Natural killer cell (primary cell): ENCODE data around the gene NT5M. TPM values are rescaled to one million over a fixed set of nuclear protein-coding genes. Genes with fewer than 3 reads are reported as not detected.

Experiments used
- ATAC-seq, 3 donors: fragments of 150-1000 bp in 2 of 3; fragments of 200-7000 bp in 1 of 3; cut with Tn5 transposase; 1 replicate in 1 of 3; 2 replicates in 2 of 3; pipeline ENCODE4 v1.10.0; 2021; ENCODE audit warnings: mild to moderate bottlenecking in 2 of 3, moderate library complexity in 2 of 3
- DNase-seq, 2 donors: peaks; one replicate each; pipeline versions ENCODE4 v3.0.0 to v3.0.0-alpha.2; 2013 to 2021; ENCODE audit warnings: mixed read lengths in 1 of 2
- H3K27ac ChIP-seq: one replicate; pipeline ENCODE4 v1.5.1; 2013; ENCODE audit warnings: mild to moderate bottlenecking, low read length
- H3K27me3 ChIP-seq: one replicate; pipeline ENCODE4 v1.6.1; 2013; ENCODE audit warnings: low read length; ENCODE audit not compliant: control insufficient read depth, insufficient read depth
- H3K36me3 ChIP-seq: one replicate; pipeline ENCODE4 v1.6.1; 2013; ENCODE audit warnings: low read length; ENCODE audit not compliant: control insufficient read depth, insufficient read depth
- H3K4me1 ChIP-seq: one replicate; pipeline ENCODE4 v1.6.1; 2013; ENCODE audit warnings: low read length; ENCODE audit not compliant: control insufficient read depth, insufficient read depth
- H3K4me3 ChIP-seq: one replicate; pipeline ENCODE4 v1.5.1; 2013; ENCODE audit warnings: low read length
- H3K9me3 ChIP-seq: one replicate; pipeline ENCODE4 v1.6.1; 2013; ENCODE audit warnings: low read length; ENCODE audit not compliant: control insufficient read depth, insufficient read depth
- H3K27ac Mint-ChIP-seq, 2 donors: one replicate each; pipeline ENCODE4 v1.8.0; 2022; ENCODE audit warnings: mild to moderate bottlenecking in 2 of 2, mixed read lengths in 2 of 2, moderate library complexity in 1 of 2
- H3K27me3 Mint-ChIP-seq, 2 donors: one replicate each; pipeline ENCODE4 v1.8.0; 2022; ENCODE audit warnings: low read depth in 2 of 2, mixed read lengths in 2 of 2
- H3K36me3 Mint-ChIP-seq: one replicate; pipeline ENCODE4 v1.8.0; 2022; ENCODE audit warnings: mixed read lengths
- H3K4me1 Mint-ChIP-seq, 2 donors: one replicate each; pipeline ENCODE4 v1.8.0; 2022; ENCODE audit warnings: mixed read lengths in 2 of 2
- H3K4me3 Mint-ChIP-seq: one replicate; pipeline ENCODE4 v1.8.0; 2022; ENCODE audit warnings: mild to moderate bottlenecking, moderate library complexity, mixed read lengths
- H3K9me3 Mint-ChIP-seq, 2 donors: one replicate each; pipeline ENCODE4 v1.8.0; 2022; ENCODE audit warnings: mixed read lengths in 2 of 2
- WGBS: methylation state at CpG from one replicate; pipeline ENCODE4 v1.1.7; 2013; ENCODE audit warnings: missing lambda C conversion rate; ENCODE audit not compliant: insufficient coverage; 5-methylcytosine and 5-hydroxymethylcytosine counted together
- intact Hi-C: fragments of 100-400 bp; cut with micrococcal nuclease; formaldehyde crosslinking; loops from one replicate; pipeline ENCODE4 v1.14.2; 2022
- total RNA-seq, 4 donors: library from RNA; stranded (reverse); fragments of 120-200 nt in 1 of 4; gene quantifications; one replicate each; pipeline versions ENCODE4 v1.2.3 to v1.2.4, GENCODE V29; 2013 to 2022
- TF ChIP-seq, protein P1 (sequence below): fragments of 200-600 bp; IDR thresholded peaks from one replicate; pipeline ENCODE4 v1.8.0; 2022; ENCODE audit warnings: antibody characterized with exemption

The NT5M gene
- total RNA-seq, 3 donors from 2014 or later (not counting 1 experiment from before 2014, with no cell fraction given) = 3.5 to 4.4 (median 4.1) TPM

DNA sequence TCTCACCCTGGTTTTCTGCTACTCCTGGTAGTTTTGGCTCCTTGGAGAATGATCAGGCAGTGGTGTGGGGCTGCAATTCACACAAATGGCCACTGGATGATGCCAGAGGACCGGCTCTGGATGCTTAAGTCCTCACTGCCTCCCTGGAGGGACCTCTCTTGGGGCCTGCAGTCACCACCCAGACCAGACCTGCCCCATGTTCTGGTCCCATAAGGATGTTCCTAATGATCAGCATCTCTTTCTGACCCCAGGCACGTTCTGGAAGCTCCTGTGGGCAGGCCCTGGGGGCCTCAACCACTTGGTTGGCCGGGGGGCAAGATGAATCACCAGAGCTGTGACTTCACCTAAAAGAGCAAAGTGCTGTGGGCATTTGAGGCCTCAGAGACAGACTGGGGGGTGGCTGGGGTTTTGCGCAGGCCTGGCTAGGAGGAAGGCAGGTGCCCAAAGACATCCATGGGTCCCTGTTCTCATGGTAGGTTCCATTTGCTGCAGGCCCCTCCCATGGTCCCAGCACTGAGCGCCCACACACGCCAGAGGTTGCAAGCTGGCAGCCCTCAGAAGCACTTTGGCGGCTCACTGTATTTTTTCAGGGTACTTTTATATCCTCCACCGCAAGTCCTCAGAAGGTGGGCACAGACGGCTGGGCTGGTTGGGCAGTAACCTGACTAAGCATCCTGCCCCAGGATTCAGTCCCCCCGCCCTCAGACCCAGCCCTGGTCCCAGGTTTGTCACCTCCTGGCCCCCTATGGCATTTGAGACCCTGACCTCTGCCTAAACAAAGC lies 53.2 kb downstream of the NT5M start:
- H3K4me1 ChIP-seq = peaks cover 11% of the 10 kb centered on the region
- Mint-ChIP-seq H3K27ac (no peak overlapping the region), H3K27me3 (no peaks in the 10 kb centered on the region), H3K9me3 (peaks cover 0 to 5% of the 10 kb centered on the region in 2 donors), H3K4me3 (no peak overlapping the region), H3K36me3 (no peaks in the 10 kb centered on the region), H3K4me1 (no peaks in the 10 kb centered on the region)
- H3K27ac ChIP-seq = no peak overlapping the region
- WGBS = 54% methylated on average over 10 of the region's 10 CpGs
- ATAC-seq = peak; percentile 73 to 88 (median 85)
- no peak overlapping the region for H3K4me3 ChIP-seq
- intact Hi-C loops = loop anchor here (1.0 to 5.0 kb wide), 2 partner anchors 84 to 211 kb away; no protein-coding TSS in a partner anchor
- H3K27me3 ChIP-seq = no peaks in the 10 kb centered on the region
- TF ChIP-seq, protein P1, sequence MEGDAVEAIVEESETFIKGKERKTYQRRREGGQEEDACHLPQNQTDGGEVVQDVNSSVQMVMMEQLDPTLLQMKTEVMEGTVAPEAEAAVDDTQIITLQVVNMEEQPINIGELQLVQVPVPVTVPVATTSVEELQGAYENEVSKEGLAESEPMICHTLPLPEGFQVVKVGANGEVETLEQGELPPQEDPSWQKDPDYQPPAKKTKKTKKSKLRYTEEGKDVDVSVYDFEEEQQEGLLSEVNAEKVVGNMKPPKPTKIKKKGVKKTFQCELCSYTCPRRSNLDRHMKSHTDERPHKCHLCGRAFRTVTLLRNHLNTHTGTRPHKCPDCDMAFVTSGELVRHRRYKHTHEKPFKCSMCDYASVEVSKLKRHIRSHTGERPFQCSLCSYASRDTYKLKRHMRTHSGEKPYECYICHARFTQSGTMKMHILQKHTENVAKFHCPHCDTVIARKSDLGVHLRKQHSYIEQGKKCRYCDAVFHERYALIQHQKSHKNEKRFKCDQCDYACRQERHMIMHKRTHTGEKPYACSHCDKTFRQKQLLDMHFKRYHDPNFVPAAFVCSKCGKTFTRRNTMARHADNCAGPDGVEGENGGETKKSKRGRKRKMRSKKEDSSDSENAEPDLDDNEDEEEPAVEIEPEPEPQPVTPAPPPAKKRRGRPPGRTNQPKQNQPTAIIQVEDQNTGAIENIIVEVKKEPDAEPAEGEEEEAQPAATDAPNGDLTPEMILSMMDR = peak; percentile 89
- H3K36me3 ChIP-seq = no peaks in the 10 kb centered on the region
- H3K9me3 ChIP-seq = no peaks in the 10 kb centered on the region
- peak; percentile 61 to 86 for DNase-seq

DNA sequence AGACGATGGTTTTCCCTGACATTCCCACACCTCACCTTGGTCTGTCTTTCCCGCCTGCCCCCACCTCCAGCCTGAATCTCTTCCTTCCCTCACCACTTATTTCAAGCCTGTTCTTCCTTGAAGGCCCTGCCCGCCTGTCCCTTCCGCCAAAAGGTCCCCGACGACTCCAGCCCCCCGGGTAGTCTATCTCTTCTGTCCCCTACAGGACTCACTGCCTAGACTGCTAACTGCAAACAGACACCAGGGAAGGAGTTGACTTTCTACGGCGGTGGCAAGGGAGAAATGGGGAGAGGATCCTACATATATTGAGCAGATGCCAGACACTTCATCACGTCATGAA lies 53.7 kb downstream of the NT5M start:
- intact Hi-C loops = loop anchor here (1.0 to 5.0 kb wide), 2 partner anchors 83 to 210 kb away; no protein-coding TSS in a partner anchor
- H3K36me3 Mint-ChIP-seq = no peaks in the 10 kb centered on the region
- DNase-seq (no peak), ATAC-seq (no peak)
- H3K4me3 Mint-ChIP-seq = no peak overlapping the region
- no peak overlapping the region for H3K27ac ChIP-seq
- H3K9me3 ChIP-seq = no peaks in the 10 kb centered on the region
- WGBS = 94% methylated on average over 10 of the region's 10 CpGs
- peaks cover 11% of the 10 kb centered on the region for H3K4me1 ChIP-seq
- H3K36me3 ChIP-seq = no peaks in the 10 kb centered on the region
- TF ChIP-seq, protein P1 = no peak
- no peaks in the 10 kb centered on the region for H3K27me3 Mint-ChIP-seq
- H3K27me3 ChIP-seq = no peaks in the 10 kb centered on the region
- peaks cover 0 to 5% of the 10 kb centered on the region in 2 donors for H3K9me3 Mint-ChIP-seq
- no peak overlapping the region for H3K27ac Mint-ChIP-seq
- no peak overlapping the region for H3K4me3 ChIP-seq
- H3K4me1 Mint-ChIP-seq = no peaks in the 10 kb centered on the region

DNA sequence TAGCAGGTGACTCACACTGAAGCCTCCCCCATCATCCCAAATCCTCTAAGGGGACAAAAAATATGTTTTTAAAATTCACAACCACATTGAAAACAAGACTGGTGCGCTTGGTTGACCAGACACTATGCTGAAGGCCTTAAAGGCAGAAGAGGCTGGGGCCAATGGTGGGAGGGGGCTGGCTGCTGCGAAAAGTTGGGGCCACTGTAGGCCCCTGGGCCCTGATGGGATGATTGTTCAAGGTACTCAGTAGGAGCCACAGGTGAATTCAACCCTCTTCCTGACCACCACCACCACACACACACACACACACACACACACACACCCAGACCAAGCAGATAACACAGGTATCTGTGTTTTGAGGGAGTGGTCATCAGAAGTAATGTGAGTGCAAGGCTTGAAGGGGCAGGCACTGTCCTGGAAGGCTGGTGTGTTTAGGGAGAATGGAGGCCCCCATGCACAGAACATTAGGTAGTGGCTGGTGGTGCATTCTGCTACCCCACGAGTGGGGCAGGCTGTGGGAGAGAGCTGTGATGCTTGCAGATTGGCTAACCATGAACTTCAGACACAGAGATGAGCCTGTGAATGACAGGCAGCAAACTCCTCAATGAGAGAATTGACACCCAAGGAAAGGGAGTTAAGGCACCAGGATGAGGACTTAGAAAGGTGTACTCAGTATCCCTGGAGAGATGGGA lies 55.0 kb downstream of the NT5M start:
- Histone ChIP-seq H3K27ac (no peak overlapping the region), H3K4me3 (no peak overlapping the region), H3K9me3 (no peaks in the 10 kb centered on the region), H3K36me3 (no peaks in the 10 kb centered on the region), H3K4me1 (peaks cover 16% of the 10 kb centered on the region), H3K27me3 (no peaks in the 10 kb centered on the region)
- TF ChIP-seq, protein P1 = no peak
- WGBS = 89% methylated on average over 2 of the region's 3 CpGs
- intact Hi-C loops = loop anchor here (5.0 kb wide), 1 partner anchor 209 kb away; no protein-coding TSS in a partner anchor
- Mint-ChIP-seq H3K4me1 (peaks cover 3 to 4% of the 10 kb centered on the region in 2 donors), H3K27ac (no peak overlapping the region), H3K9me3 (peaks cover 0 to 5% of the 10 kb centered on the region in 2 donors), H3K27me3 (peaks cover 0 to under 1% of the 10 kb centered on the region in 2 donors), H3K4me3 (no peak overlapping the region), H3K36me3 (no peaks in the 10 kb centered on the region)
- ATAC-seq = no peak
- DNase-seq = no peak
